Aorta (tissue), 5 donors: ENCODE measurements around the gene SBF2. TPM values are rescaled to one million over a fixed set of nuclear protein-coding genes. Genes with fewer than 3 reads are reported as not detected.

ENCODE experiments used
- ATAC-seq: fragments of 200-7000 bp; cut with Tn5 transposase; one replicate; pipeline ENCODE4 v1.9.1; 2022; ENCODE audit warnings: moderate library complexity; ENCODE audit not compliant: low FRiP score
- DNase-seq, 2 donors: peaks; one replicate each; pipeline ENCODE4 v3.0.0-alpha.2; 2020
- H3K27ac ChIP-seq, 2 donors: one replicate each; pipeline ENCODE4 v1.5.1; 2013; ENCODE audit warnings: low read length in 2 of 2, mild to moderate bottlenecking in 2 of 2, moderate library complexity in 2 of 2, control low read depth in 1 of 2, inconsistent platforms in 1 of 2, low read depth in 1 of 2
- H3K27me3 ChIP-seq, 2 donors: one replicate each; pipeline ENCODE4 v1.6.1; 2013; ENCODE audit warnings: control low read depth in 1 of 2, low read length in 1 of 2, mild to moderate bottlenecking in 1 of 2, moderate library complexity in 1 of 2; ENCODE audit not compliant: insufficient read depth in 2 of 2, control insufficient read depth in 1 of 2
- H3K36me3 ChIP-seq, 2 donors: one replicate each; pipeline ENCODE4 v1.6.1; 2013; ENCODE audit warnings: control low read depth in 1 of 2, low read length in 1 of 2, mild to moderate bottlenecking in 1 of 2; ENCODE audit not compliant: insufficient read depth in 2 of 2, control insufficient read depth in 1 of 2
- H3K4me1 ChIP-seq, 2 donors: one replicate each; pipeline ENCODE4 v1.6.1; 2013; ENCODE audit warnings: low read length in 2 of 2, control low read depth in 1 of 2, mild to moderate bottlenecking in 1 of 2, moderate library complexity in 1 of 2; ENCODE audit not compliant: insufficient read depth in 2 of 2, control insufficient read depth in 1 of 2
- H3K4me3 ChIP-seq, 2 donors: one replicate each; pipeline ENCODE4 v1.5.1; 2013; ENCODE audit warnings: low read length in 2 of 2, control low read depth in 1 of 2, mild to moderate bottlenecking in 1 of 2
- H3K9me3 ChIP-seq: one replicate; pipeline ENCODE4 v1.6.1; 2013; ENCODE audit warnings: mild to moderate bottlenecking, low read length; ENCODE audit not compliant: control insufficient read depth
- WGBS, 2 donors: extraction: QIAGEN DNeasy Blood & Tissue Kit; methylation state at CpG; one replicate each; pipeline ENCODE4 v1.1.7; 2013; 5-methylcytosine and 5-hydroxymethylcytosine counted together
- intact Hi-C, 2 donors: fragments of 100-400 bp; cut with DNase I; formaldehyde crosslinking; loops; one replicate each; pipeline versions ENCODE4 v1.14.2 to v1.15.0; 2022
- polyA plus RNA-seq, 2 donors: library from polyadenylated mRNA; stranded (reverse); fragments of 200-250 nt; gene quantifications; one replicate each; pipeline ENCODE4 v1.2.3, GENCODE V29; 2013
- total RNA-seq, 2 donors: library from RNA; stranded (reverse); fragmentation: NEBNext Ultra II Directional; extraction: Animal tissue kit (Norgen Biotek cat#: 25700); gene quantifications; one replicate each; pipeline ENCODE4 v1.2.1, GENCODE V29; 2021
- donor health status: healthy with polysubstance abuse.
- donor health status: Bipolar disorder and iron deficiency.
- donor health status: DM: no; HTN: no; CAD: no.
- donor health status: DM: no; HTN: no; CAD: no.
- donor health status: DM: yes; HTN: yes; CAD: no.

Gene SBF2
- total and polyA plus RNA-seq, 4 donors, result 6.4 to 82.0 (median 47.6) TPM

GRCh38 chr11:10304495-10305261 lies 10.7 kb upstream of the SBF2 start, which contains the start of gene ADM:
Gene ADM, plus strand, starts transcription at chr11:10305073. Its CDS starts 628 bp downstream, at chr11:10305701.
- 1% methylated on average over 43 to 48 of the region's 48 CpGs for WGBS, 2 donors
- DNase-seq (peak; percentile 93 to 96), ATAC-seq (peak; percentile 85)
- H3K9me3 ChIP-seq, result no peaks in the 10 kb centered on the region
- H3K36me3 ChIP-seq, result no peaks in the 10 kb centered on the region
- H3K4me1 ChIP-seq, result no peaks in the 10 kb centered on the region
- no peak within 1 kb of the TSS for H3K27ac ChIP-seq
- intact Hi-C loops, result loop anchor here (2.0 to 10.0 kb wide), 7 partner anchors 82 to 547 kb away; no protein-coding TSS in a partner anchor
- H3K4me3 ChIP-seq, result peak within 1 kb of the TSS; percentile 4 to 21
- H3K27me3 ChIP-seq, result no peaks in the 10 kb centered on the region

DNA sequence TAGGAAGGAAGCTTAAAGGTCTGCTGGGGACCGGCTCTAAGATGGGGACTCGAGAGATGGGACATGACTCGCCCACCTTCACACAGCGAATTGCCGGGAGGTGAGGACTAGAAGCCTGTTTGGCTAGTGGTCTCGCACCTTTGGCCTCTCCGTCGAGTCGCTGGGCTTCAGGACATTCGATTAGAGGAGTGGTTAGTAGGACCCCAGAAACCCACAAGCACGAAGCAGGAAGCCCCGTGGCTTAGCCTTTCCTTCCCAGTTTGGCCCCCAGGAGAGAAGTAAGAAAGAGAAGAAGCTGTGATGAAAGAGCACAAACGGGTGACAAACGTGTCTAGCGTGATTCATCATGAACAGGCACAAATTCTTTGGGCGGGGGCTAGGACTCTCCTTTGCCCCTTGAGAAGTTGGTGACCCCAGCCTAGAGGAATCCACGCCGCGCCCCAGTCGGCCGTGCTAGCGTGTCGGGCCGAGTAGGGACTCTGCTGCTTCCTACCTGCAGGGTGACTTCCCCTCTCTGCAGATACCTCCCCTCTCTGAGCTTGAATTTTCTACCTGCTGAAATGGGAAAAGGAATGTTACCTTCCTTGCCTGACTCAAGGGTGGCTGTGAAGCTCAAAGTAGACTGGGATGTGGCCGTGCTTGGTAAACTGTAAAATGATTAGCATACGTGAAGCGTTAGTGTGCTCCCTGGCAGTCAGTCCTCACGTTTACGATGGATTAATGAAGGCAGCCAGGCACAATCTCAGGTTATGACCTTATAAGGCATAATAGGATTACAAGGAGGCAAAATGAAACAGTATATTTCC lies 9.7 kb upstream of the SBF2 start:
- H3K36me3 ChIP-seq, result no peaks in the 10 kb centered on the region
- H3K9me3 ChIP-seq, result no peaks in the 10 kb centered on the region
- DNase-seq (peak; percentile 64 to 81), ATAC-seq (no peak)
- H3K27ac ChIP-seq, result peak overlapping the region in 1 of 2 donors; percentile 1
- intact Hi-C loops, result loop anchor here (2.0 to 10.0 kb wide), 4 partner anchors 81 to 545 kb away; no protein-coding TSS in a partner anchor
- H3K27me3 ChIP-seq, result no peaks in the 10 kb centered on the region
- WGBS, 2 donors, result 21 to 26% methylated on average over 28 to 29 of the region's 29 CpGs
- H3K4me3 ChIP-seq, result peak overlapping the region; percentile 50 to 82
- no peaks in the 10 kb centered on the region for H3K4me1 ChIP-seq

GRCh38 chr11:10302744-10303557 lies 8.9 kb upstream of the SBF2 start:
- Histone ChIP-seq H3K9me3 (no peaks in the 10 kb centered on the region), H3K4me1 (no peaks in the 10 kb centered on the region), H3K36me3 (no peaks in the 10 kb centered on the region), H3K4me3 (peak overlapping the region; percentile 50 to 82), H3K27me3 (no peaks in the 10 kb centered on the region), H3K27ac (peak overlapping the region in 1 of 2 donors; percentile 8)
- intact Hi-C loops, result loop anchor here (5.0 to 10.0 kb wide), 3 partner anchors 81 to 438 kb away; no protein-coding TSS in a partner anchor
- DNase-seq (peak; percentile 93 to 94), ATAC-seq (peak; percentile 51)
- WGBS, 2 donors, result 1% methylated on average over 56 of the region's 56 CpGs

GRCh38 chr11:10302359-10302743 lies 8.3 kb upstream of the SBF2 start:
- Histone ChIP-seq H3K27ac (peak overlapping the region in 1 of 2 donors; percentile 8), H3K27me3 (no peaks in the 10 kb centered on the region), H3K36me3 (no peaks in the 10 kb centered on the region), H3K4me1 (no peaks in the 10 kb centered on the region), H3K9me3 (no peaks in the 10 kb centered on the region), H3K4me3 (peak overlapping the region; percentile 50 to 82)
- DNase-seq, result peak in 1 of 2 donors; percentile 49
- intact Hi-C loops, result loop anchor here (5.0 to 10.0 kb wide), 3 partner anchors 80 to 438 kb away; no protein-coding TSS in a partner anchor
- ATAC-seq, result no peak
- 24 to 25% methylated on average over 10 of the region's 10 CpGs for WGBS, 2 donors

DNA sequence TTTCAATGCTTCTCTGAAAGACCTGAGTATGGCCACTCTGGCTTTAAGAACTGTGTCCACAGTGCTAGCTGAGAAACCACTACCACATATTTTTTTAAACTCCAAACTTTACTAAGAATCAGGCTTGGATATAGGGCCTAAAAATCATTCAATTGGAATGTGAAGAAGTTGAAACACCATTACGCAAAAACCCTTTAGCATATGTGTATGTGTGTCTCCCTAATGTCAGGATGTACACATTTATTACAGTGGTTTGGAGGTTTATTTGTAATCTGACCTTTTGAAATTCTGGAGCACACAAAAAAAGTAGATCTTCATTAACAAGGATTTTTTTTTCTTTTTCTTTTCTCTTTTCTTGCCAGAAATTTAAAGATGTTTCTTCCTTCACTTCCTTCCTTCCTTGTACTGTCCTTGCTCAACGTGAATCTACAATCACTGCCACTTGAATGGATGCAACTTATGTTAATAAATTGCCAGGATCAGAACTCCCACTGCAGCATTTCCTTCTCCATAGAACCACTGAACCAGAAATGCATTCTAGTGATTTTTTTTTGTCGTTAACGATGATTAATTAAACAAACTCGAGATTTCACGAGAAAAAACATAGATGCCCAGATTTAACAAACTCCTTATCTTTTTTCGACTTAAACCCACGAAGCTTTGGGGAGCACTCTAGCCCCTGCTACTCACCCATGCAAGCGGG lies 7.8 kb upstream of the SBF2 start:
- no peak for ATAC-seq
- Histone ChIP-seq H3K36me3 (no peaks in the 10 kb centered on the region), H3K9me3 (no peaks in the 10 kb centered on the region), H3K4me3 (no peak overlapping the region), H3K27me3 (no peaks in the 10 kb centered on the region), H3K4me1 (no peaks in the 10 kb centered on the region), H3K27ac (no peak overlapping the region)
- DNase-seq, result no peak
- intact Hi-C loops, result loop anchor here (5.0 to 10.0 kb wide), 3 partner anchors 80 to 437 kb away; no protein-coding TSS in a partner anchor
- WGBS, 2 donors, result 48 to 54% methylated on average over 9 of the region's 9 CpGs

- H3K9me3 ChIP-seq, result no peaks in the 10 kb centered on the region
- no peaks in the 10 kb centered on the region for H3K36me3 ChIP-seq
- H3K27ac ChIP-seq, result no peak overlapping the region
- ATAC-seq, result no peak
- no peak overlapping the region for H3K4me3 ChIP-seq
- WGBS, 2 donors, result 84 to 94% methylated on average over 5 of the region's 5 CpGs
- no peaks in the 10 kb centered on the region for H3K27me3 ChIP-seq
- no peaks in the 10 kb centered on the region for H3K4me1 ChIP-seq
- DNase-seq, result no peak
- intact Hi-C loops, result no loop called here
Observed at GRCh38 chr11:10298342-10298741, 4.3 kb upstream of the SBF2 start.

DNA sequence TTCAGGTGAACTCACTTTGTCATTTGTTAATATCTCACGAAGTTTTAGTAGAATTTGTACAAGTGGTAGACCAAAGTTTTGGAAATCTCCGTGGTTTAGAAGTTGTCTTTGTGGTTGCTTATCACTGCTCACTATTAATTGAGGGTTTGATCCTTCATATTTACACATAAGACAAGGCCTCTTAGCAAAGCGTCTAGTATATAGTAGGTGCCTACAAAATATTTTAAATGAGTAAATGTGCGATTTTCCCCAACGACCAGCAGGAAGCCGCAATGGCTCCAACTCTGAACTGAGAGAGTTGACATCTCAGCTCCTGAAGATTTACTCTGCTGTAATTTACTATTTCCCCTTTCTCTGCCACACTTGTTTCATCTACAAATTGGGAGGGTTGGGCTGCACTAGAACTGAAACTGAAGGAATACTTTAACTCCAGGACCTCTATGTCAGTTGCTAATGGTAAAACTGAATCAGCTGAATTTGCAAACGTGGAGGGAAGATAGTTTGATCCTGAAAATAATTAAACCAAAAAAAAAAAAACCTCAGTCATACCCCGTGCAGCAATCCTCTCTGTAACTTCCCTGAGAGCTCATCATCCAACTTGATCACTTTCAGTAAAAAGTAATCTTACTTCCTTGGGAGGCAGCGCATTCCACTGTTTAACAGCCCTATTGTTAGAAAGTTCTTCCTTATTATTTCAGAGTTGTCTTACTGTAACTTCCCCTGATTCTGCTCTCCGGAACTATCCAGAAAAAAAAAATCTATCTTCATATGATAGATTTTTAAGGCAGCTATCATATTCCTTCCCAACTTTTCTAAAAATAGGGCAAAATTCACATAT lies 1.3 kb upstream of the SBF2 start:
- DNase-seq, result no peak
- no peak overlapping the region for H3K27ac ChIP-seq
- H3K9me3 ChIP-seq, result no peaks in the 10 kb centered on the region
- no peak overlapping the region for H3K4me3 ChIP-seq
- no peaks in the 10 kb centered on the region for H3K36me3 ChIP-seq
- intact Hi-C loops, result no loop called here
- no peaks in the 10 kb centered on the region for H3K4me1 ChIP-seq
- 82 to 84% methylated on average over 10 of the region's 10 CpGs for WGBS, 2 donors
- no peaks in the 10 kb centered on the region for H3K27me3 ChIP-seq
- ATAC-seq, result no peak
